Inflammatory macrophage treated with lipopolysaccharide for 4 hours (primary cell): ENCODE measurements around the gene TSPAN9.

Experiments
- DNase-seq: peaks from one replicate; pipeline ENCODE4 v3.0.0-alpha.2; 2020

TSPAN9 gene

GRCh38 chr12:3328081-3328480, 250.9 kb downstream of the TSPAN9 start:
- no peak for DNase-seq

GRCh38 chr12:3328571-3328970, 251.4 kb downstream of the TSPAN9 start:
- DNase-seq = no peak

GRCh38 chr12:3329361-3329760, 252.2 kb downstream of the TSPAN9 start:
- no peak for DNase-seq

GRCh38 chr12:3330976-3331510, 253.9 kb downstream of the TSPAN9 start:
- DNase-seq = no peak

- no peak for DNase-seq
These were observed 255.0 kb downstream of the TSPAN9 start for GRCh38 chr12:3332188-3332587.

- DNase-seq = no peak
These were observed 256.4 kb downstream of the TSPAN9 start for GRCh38 chr12:3333583-3333982.

GRCh38 chr12:3333991-3334391, 256.8 kb downstream of the TSPAN9 start:
- DNase-seq = no peak

GRCh38 chr12:3335078-3335487, 257.9 kb downstream of the TSPAN9 start:
- no peak for DNase-seq
